Upper lobe of right lung (tissue), 1 donor: ENCODE measurements around the gene ACER2. TPM values are rescaled to one million over a fixed set of nuclear protein-coding genes. Genes with fewer than 3 reads are reported as not detected.
A peak's percentile ranks its signal among the peaks of the same experiment; 100 is the strongest.

Experiments
- ATAC-seq: fragments of 200-7000 bp; cut with Tn5 transposase; one replicate; pipeline ENCODE4 v1.9.1; 2020; ENCODE audit warnings: mild to moderate bottlenecking, moderate library complexity
- DNase-seq: peaks from one replicate; pipeline ENCODE4 v3.0.0-alpha.2; 2020
- H3K27ac ChIP-seq: fragments of 200-600 bp; one replicate; pipeline ENCODE4 v1.8.0; 2022
- H3K27me3 ChIP-seq: fragments of 200-600 bp; one replicate; pipeline ENCODE4 v1.8.0; 2022; ENCODE audit warnings: mild to moderate bottlenecking
- H3K36me3 ChIP-seq: fragments of 200-600 bp; one replicate; pipeline ENCODE4 v1.8.0; 2022
- H3K4me1 ChIP-seq: fragments of 200-600 bp; one replicate; pipeline ENCODE4 v1.8.0; 2022
- H3K4me3 ChIP-seq: fragments of 200-600 bp; one replicate; pipeline ENCODE4 v1.8.0; 2022; ENCODE audit warnings: mild to moderate bottlenecking
- H3K9me3 ChIP-seq: fragments of 200-600 bp; one replicate; pipeline ENCODE4 v1.8.0; 2022
- intact Hi-C: fragments of 100-400 bp; cut with DNase I; formaldehyde crosslinking; loops from one replicate; pipeline ENCODE4 v1.11.0; 2022
- total RNA-seq: library from RNA; stranded (reverse); fragmentation: NEBNext Ultra II Directional; extraction: Animal tissue kit (Norgen Biotek cat#: 25700); gene quantifications from one replicate; pipeline ENCODE4 v1.2.1, GENCODE V29; 2021
- TF ChIP-seq, protein P1 (sequence below): fragments of 200-600 bp; IDR thresholded peaks from one replicate; pipeline ENCODE4 v1.8.0; 2022; ENCODE audit warnings: antibody characterized with exemption
- donor health status: DM: no; HTN: yes; CAD: no; lungs with severe emphysema.

Gene ACER2
- total RNA-seq, 1 donor from 2014 or later = 5.5 TPM

DNA sequence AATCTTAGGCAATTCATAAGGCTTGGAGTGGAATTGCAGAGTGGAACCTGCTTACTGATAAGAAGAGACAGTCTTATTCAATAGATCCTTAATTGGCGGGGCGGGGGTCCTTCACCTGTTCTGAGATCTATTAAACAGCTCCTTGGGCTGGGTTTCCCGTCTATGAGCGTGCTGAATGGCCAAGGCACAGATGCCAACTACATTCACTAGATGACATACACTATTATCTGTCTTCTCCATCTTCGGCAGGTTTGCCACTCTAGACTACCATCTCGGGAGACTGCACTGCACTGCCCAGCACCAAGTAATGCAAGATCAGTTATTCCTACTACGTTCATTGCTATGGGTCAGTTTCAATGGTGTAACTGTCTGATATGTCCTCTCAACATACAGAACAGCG, 81.5 kb downstream of the ACER2 start:
- no peaks in the 10 kb centered on the region for H3K9me3 ChIP-seq

DNA sequence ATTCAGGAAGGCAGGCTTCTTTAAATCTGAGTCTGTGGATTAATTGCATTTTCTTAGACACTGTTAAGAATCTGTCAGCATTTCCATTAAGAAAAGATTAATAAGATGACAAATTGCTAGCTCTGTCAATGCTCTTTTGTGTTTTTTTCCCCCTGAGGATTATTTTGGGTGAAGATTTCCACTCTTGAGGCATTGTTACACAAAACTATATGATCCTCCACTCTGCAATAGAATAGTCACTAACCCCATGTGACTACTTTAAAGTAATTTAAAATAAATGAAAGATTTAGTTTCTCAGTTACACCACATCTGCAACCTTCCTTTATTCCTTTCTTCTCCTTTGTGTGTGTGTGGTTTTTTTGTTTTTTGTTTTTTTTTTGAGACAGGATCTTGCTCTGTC, 82.0 kb downstream of the ACER2 start:
- TF ChIP-seq, protein P1, sequence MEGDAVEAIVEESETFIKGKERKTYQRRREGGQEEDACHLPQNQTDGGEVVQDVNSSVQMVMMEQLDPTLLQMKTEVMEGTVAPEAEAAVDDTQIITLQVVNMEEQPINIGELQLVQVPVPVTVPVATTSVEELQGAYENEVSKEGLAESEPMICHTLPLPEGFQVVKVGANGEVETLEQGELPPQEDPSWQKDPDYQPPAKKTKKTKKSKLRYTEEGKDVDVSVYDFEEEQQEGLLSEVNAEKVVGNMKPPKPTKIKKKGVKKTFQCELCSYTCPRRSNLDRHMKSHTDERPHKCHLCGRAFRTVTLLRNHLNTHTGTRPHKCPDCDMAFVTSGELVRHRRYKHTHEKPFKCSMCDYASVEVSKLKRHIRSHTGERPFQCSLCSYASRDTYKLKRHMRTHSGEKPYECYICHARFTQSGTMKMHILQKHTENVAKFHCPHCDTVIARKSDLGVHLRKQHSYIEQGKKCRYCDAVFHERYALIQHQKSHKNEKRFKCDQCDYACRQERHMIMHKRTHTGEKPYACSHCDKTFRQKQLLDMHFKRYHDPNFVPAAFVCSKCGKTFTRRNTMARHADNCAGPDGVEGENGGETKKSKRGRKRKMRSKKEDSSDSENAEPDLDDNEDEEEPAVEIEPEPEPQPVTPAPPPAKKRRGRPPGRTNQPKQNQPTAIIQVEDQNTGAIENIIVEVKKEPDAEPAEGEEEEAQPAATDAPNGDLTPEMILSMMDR = no peak
- no peak for DNase-seq
- Histone ChIP-seq H3K36me3 (no peaks in the 10 kb centered on the region), H3K27ac (no peak overlapping the region), H3K27me3 (no peaks in the 10 kb centered on the region), H3K9me3 (no peaks in the 10 kb centered on the region), H3K4me3 (no peak overlapping the region), H3K4me1 (peaks cover 6% of the 10 kb centered on the region)
- ATAC-seq = no peak
- intact Hi-C loops = no loop called here

More for the DNA sequence above, 81.5 kb downstream of the ACER2 start:
- H3K4me3 ChIP-seq = no peak overlapping the region
- no peak overlapping the region for H3K27ac ChIP-seq
- TF ChIP-seq, protein P1 = no peak
- DNase-seq (no peak), ATAC-seq (no peak)
- H3K4me1 ChIP-seq = peaks cover 6% of the 10 kb centered on the region
- intact Hi-C loops = no loop called here
- H3K36me3 ChIP-seq = no peaks in the 10 kb centered on the region
- no peaks in the 10 kb centered on the region for H3K27me3 ChIP-seq

DNA sequence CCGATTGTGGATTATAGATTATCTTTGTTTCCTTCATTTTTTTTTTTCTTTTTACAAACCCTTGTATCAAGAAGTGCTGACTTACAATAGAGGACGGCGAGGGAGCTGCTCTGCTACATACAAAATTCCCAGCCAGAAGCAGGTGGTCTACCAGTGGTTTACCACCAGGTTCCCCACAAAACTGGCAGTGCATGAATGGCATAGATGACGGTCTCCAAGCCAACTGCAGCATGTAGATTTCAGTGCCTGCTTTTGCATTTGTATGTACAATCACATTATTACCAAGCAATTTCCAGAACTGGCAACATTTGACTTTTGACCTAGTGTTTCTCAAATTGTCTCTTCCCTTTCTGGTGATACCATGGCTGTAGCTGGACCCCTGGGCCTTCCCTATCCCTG, 84.0 kb downstream of the ACER2 start:
- no peak for ATAC-seq
- no peak for DNase-seq
- Histone ChIP-seq H3K4me1 (peaks cover 6% of the 10 kb centered on the region), H3K36me3 (no peaks in the 10 kb centered on the region), H3K4me3 (no peak overlapping the region), H3K27ac (peak overlapping the region; percentile 26), H3K9me3 (no peaks in the 10 kb centered on the region), H3K27me3 (no peaks in the 10 kb centered on the region)
- intact Hi-C loops = no loop called here
- TF ChIP-seq, protein P1 = no peak

DNA sequence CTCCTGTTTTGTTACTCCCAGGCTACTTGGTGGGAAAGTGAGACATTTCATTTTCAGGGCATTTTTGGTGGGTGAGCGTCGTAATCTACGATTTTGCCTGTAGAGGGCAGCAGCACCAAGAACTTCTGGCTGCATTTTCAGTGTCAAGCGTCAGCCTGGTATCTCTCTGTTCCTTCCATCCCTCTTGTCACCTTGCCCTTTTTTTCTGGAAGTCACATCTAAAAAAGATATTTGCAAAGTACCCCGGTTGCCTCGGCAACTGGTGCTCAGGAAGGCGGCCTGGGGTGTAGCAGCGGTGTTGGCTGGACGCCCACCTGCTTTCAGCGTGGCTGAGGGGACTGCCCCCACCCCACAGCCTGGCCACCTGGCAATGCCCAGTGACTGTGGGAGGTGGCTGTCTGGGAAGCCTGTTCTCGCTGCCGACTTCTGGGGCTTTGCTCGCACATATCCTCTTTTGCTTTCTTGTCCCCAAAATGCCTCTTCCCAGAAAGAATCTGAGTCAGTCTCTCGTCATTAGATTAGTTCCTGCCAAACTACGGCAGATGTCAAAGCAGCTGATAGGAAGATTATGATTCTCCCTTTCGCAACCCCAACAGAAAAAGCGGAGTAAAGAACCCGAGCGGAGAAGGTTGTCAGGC, 84.5 kb downstream of the ACER2 start:
- DNase-seq = no peak
- peak; percentile 81 for ATAC-seq
- Histone ChIP-seq H3K27ac (peak overlapping the region; percentile 85), H3K36me3 (no peaks in the 10 kb centered on the region), H3K27me3 (no peaks in the 10 kb centered on the region), H3K9me3 (no peaks in the 10 kb centered on the region), H3K4me3 (peak overlapping the region; percentile 37), H3K4me1 (peaks cover 6% of the 10 kb centered on the region)
- TF ChIP-seq, protein P1 = peak; percentile 75
- intact Hi-C loops = no loop called here

DNA sequence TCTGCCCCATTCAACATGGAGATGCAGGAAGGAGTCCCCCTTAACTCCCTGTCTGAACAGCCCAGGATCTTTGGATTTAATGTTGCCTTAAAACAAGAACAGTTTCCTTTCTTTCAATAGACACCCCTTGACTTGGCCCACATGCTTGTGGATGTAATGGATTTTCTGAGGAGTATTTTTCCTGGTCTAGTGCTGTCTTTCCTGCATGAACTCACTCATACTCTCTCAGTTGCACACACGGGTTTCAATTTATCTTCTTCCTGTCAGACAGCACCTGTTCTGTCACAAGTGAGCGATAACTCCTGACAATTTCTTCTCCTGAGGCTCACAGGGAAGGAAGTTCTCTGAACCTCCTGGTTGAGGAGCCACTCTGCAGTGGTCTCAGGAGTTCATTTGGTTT, 85.1 kb downstream of the ACER2 start:
- Histone ChIP-seq H3K36me3 (no peaks in the 10 kb centered on the region), H3K27me3 (no peaks in the 10 kb centered on the region), H3K27ac (no peak overlapping the region), H3K9me3 (no peaks in the 10 kb centered on the region), H3K4me3 (no peak overlapping the region), H3K4me1 (peaks cover 6% of the 10 kb centered on the region)
- ATAC-seq = no peak
- TF ChIP-seq, protein P1 = no peak
- intact Hi-C loops = no loop called here
- no peak for DNase-seq
